ENCODE data around the gene ZNF473.

Gene ZNF473

DNA sequence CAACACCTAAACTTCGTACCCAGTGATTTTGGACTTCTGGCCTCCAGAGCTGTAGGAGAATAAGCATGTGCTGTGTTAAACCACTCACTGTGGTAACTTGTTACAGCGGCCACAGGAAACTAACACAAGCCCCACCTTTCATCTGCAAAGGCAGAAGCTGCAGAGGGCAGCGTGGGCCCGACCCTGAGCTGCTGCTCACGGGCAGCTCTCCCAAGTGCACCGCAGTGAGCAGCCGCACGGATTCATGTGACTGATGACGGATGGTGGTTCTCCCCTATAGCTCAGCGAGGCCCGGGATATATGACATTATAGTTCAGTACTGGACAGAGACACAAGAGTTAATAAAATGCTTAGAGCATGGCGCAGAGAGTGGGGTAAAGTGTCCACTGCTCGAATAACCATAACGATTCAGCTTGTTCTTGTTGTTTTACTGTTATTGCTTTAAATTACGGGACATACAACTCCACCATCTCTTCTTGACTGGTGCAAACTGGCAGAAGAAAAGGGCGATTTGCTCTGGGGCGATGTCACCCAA lies 22.5 kb upstream of the ZNF473 start:
- H3K4me3 ChIP-seq (ENCODE audit: low read depth, low read length), result no peak overlapping the region
- TF ChIP-seq, protein P1, sequence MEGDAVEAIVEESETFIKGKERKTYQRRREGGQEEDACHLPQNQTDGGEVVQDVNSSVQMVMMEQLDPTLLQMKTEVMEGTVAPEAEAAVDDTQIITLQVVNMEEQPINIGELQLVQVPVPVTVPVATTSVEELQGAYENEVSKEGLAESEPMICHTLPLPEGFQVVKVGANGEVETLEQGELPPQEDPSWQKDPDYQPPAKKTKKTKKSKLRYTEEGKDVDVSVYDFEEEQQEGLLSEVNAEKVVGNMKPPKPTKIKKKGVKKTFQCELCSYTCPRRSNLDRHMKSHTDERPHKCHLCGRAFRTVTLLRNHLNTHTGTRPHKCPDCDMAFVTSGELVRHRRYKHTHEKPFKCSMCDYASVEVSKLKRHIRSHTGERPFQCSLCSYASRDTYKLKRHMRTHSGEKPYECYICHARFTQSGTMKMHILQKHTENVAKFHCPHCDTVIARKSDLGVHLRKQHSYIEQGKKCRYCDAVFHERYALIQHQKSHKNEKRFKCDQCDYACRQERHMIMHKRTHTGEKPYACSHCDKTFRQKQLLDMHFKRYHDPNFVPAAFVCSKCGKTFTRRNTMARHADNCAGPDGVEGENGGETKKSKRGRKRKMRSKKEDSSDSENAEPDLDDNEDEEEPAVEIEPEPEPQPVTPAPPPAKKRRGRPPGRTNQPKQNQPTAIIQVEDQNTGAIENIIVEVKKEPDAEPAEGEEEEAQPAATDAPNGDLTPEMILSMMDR (IDR thresholded peaks at IDR 0.05; ENCODE audit: borderline replicate concordance, insufficient read depth, low read depth, low read length), result no peak

DNA sequence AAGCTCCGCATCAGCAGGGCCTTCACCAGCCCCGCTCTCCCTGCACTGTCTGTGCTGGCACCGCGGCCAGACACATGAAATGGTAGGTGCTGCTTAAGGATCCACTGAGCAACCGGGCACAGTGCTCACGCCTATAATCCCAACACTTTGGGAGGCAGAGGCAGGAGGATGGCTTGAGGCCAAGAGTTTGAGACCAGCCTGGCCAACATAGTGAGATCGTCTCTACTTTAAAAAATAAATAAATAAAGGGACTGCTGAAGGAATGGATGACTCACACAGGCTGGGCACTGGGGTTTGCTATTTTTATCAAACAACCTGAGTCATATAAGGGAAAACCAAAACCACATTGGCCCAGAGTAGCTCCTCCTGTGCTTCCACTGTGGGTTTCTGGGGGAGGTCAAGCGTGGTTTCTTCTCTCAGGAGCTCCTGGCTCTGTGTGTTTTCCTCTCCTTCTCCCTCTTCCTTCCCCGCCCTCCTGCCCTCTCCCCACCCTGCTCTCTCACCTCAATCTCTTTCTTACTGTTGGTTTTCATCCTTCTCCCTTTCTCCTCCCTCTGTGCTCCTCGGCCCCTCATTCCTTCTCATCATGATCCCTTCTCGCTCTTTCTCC lies 21.9 kb upstream of the ZNF473 start:
- H3K4me3 ChIP-seq (ENCODE audit: low read depth, low read length), result no peak overlapping the region
- TF ChIP-seq, protein P1 (IDR thresholded peaks at IDR 0.05; ENCODE audit: borderline replicate concordance, insufficient read depth, low read depth, low read length), result no peak

DNA sequence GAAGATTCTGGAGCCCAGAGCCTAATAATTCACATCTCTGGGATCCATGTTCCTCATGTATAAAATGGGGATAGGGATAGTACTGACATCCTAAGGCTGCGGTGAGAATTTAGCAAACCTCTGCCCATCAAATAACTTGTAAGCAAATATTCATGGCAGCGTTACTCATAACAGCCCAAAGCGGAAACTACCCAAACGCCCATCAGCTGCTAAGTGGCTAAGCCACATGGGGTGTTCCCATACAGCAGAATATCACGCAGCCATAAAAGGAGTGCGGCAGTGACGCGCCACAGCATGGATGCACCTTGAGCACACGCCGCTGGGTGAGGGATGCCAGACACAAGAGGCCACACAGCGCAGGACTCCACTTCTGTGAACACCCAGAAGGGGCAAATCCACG lies 20.4 kb upstream of the ZNF473 start:
- H3K4me3 ChIP-seq (ENCODE audit: low read depth, low read length), result no peak overlapping the region
- TF ChIP-seq, protein P1 (IDR thresholded peaks at IDR 0.05; ENCODE audit: borderline replicate concordance, insufficient read depth, low read depth, low read length), result no peak

DNA sequence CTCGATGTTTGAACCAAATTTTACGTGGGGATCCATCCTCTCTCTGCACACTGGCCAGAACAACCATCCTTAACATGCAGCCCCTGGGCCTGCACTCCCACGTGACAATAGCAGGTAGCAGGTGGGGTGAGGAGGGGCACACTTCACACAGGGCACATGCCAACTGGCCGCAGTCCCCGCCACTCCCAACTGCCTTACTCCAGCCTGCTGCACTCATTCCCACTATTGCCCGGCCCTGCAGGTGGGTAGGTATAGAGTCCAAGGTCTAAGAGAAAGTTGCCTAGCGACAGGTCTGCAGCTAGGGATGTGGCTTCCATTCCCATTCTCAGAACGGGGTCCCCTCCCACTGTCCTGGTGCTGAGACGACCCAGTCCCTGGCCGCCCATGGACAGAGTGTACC lies 18.6 kb upstream of the ZNF473 start:
- H3K4me3 ChIP-seq (ENCODE audit: low read depth, low read length), result no peak overlapping the region

DNA sequence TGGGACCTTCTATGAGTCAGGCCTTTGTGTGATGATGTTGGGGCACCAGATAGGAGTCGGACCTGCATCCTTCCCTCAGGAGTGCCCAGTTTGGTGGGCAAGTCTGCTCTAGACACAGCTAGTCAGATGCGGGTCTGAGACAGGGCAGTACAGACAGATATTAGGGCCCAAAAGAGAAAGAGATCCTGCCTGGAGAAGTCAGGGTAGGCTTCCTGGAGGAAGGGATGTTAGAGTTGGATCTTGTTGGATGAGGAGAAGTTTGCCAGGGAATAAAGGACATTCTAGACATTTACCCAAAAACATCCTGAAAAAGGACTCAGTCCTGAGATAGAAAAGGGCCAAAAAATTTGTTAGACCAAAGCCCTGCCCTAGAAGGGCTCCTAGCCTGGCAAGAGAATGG lies 17.9 kb upstream of the ZNF473 start:
- no peak overlapping the region for H3K4me3 ChIP-seq (ENCODE audit: low read depth, low read length)
- TF ChIP-seq, protein P1 (IDR thresholded peaks at IDR 0.05; ENCODE audit: borderline replicate concordance, insufficient read depth, low read depth, low read length), result no peak

More for the DNA sequence above, 18.6 kb upstream of the ZNF473 start:
- TF ChIP-seq, protein P1 (IDR thresholded peaks at IDR 0.05; ENCODE audit: borderline replicate concordance, insufficient read depth, low read depth, low read length), result no peak

DNA sequence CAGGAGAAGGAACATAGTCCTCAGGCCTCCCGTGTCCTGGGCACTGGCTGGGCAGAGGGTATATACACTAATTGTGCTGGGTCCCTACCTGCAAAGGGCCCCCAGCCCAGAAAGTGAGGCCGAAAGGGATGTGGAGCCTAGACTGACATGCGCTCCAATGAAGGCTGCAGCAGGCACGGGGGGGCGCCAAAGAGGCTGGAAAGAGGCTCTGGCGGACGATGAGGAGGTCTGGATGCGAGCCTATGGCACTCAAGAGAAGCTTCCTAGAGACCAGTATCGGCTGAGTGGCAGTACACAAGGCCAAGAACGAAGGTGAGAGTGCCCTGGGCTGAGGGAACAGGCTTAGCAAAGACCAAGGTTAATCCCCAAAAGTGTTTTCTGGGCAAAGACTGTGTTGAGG lies 17.3 kb upstream of the ZNF473 start:
- TF ChIP-seq, protein P1 (IDR thresholded peaks at IDR 0.05; ENCODE audit: borderline replicate concordance, insufficient read depth, low read depth, low read length), result no peak
- no peak overlapping the region for H3K4me3 ChIP-seq (ENCODE audit: low read depth, low read length)

DNA sequence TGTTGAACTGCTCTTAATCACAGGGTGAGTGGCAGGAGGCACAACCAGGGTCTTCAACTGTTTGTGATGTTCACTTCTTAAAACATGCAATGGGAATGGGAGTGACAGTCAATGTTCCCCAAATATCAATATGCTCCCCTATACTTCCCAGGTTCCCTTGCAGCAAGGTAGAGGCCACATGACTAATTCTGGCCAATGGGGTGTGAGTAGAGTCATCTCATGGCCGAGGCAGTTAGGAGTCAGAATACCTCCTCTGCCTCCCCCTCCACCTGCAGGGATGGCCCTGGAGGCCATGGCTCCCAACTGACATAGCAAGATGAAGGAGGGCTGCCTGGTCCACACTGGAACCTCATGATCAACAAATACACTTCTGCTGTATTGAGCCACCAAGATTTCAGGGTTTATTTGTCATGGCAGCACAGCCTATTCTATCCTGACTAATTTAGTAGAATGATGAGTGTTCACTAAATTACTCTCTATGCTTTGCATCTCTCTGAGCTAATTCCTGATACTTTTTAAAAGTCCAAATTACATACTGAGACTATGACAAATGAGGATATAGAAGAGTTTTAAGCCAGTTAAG lies 9.5 kb upstream of the ZNF473 start:
- TF ChIP-seq, protein P1 (IDR thresholded peaks at IDR 0.05; ENCODE audit: borderline replicate concordance, insufficient read depth, low read depth, low read length), result no peak
- H3K4me3 ChIP-seq (ENCODE audit: low read depth, low read length), result no peak overlapping the region

All from GM12875 (cell line).